T-helper 1 cell treated with Interleukin-12 subunit alpha and Interleukin-12 subunit beta and Interleukin-4 antibody, amounts not matched to agents 30 μg/mL and 1 μg/mL, for 36 hours (primary cell): ENCODE data around the gene STK33.

ENCODE experiments used
- H3K27ac Mint-ChIP-seq: one replicate; pipeline ENCODE4 v1.8.0; 2021; ENCODE audit warnings: mild to moderate bottlenecking, mixed read lengths
- H3K27me3 Mint-ChIP-seq: one replicate; pipeline ENCODE4 v1.8.0; 2021; ENCODE audit warnings: low read depth, mixed read lengths
- H3K36me3 Mint-ChIP-seq: one replicate; pipeline ENCODE4 v1.8.0; 2021; ENCODE audit warnings: low read depth, mixed read lengths
- H3K4me1 Mint-ChIP-seq: one replicate; pipeline ENCODE4 v1.8.0; 2021; ENCODE audit warnings: low read depth, mixed read lengths
- H3K4me3 Mint-ChIP-seq: one replicate; pipeline ENCODE4 v1.8.0; 2021; ENCODE audit warnings: mild to moderate bottlenecking, moderate library complexity, mixed read lengths
- H3K9me3 Mint-ChIP-seq: one replicate; pipeline ENCODE4 v1.8.0; 2021; ENCODE audit warnings: mixed read lengths

STK33 gene

GRCh38 chr11:8360086-8360828 is 233.8 kb downstream of the STK33 start:
- H3K9me3 Mint-ChIP-seq, result no peaks in the 10 kb centered on the region
- no peaks in the 10 kb centered on the region for H3K36me3 Mint-ChIP-seq
- H3K4me1 Mint-ChIP-seq, result no peaks in the 10 kb centered on the region
- no peak overlapping the region for H3K27ac Mint-ChIP-seq
- no peak overlapping the region for H3K4me3 Mint-ChIP-seq
- H3K27me3 Mint-ChIP-seq, result peaks cover 3% of the 10 kb centered on the region

DNA sequence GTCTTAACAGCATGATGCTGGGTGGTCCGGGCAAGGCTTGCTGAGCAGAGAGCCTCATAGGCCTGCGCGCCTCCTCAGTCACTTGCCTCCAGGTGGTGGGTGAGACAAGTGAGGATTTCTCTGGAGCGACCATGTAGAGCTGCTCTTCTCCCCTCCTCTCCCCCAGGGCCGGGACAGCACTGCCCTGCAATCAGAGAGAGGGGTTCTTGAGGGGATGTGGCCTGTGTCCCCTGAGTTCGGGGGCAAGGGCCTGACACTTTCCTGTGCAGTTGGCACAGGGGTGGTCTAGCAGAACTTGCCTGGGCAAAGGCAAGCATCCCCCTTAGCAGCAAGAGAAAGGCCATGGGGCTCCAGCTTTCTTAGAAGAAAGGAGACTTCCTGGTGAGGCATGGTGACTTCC is 234.5 kb downstream of the STK33 start:
- no peaks in the 10 kb centered on the region for H3K9me3 Mint-ChIP-seq
- H3K36me3 Mint-ChIP-seq, result no peaks in the 10 kb centered on the region
- H3K4me1 Mint-ChIP-seq, result no peaks in the 10 kb centered on the region
- H3K4me3 Mint-ChIP-seq, result no peak overlapping the region
- H3K27me3 Mint-ChIP-seq, result peaks cover 9% of the 10 kb centered on the region
- no peak overlapping the region for H3K27ac Mint-ChIP-seq

DNA sequence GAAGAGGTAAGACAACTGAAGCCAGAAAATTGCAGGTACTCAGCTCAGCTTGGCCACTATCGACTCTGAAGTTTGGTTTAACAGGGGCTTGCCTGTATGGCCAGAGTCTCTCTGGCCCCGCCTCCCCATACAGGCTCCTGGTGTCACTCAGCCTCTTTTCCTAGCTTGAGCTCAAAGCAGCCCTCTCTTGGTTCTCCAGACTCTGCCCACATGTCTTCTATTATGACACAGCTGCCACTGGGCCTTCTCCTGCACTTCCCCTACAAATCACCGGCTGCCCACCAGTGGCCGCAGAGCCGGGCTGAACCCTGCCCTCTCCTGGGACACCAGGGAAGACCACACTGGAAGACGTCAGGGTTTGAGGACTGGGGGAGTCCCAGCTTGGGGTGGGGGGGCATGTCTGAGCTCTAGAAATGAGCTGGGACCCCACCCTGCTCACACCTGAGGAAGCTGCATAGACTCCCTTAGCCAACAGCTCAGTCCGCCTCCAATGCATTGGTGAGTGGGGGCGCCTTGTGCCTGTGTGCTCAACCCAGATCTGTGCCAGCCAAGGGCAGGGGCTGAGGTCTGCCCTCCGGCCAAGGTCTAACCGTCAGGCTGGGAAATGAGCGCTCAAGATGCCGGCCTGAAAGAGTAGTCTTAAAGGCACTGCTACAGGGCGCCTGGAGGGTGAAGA is 236.0 kb downstream of the STK33 start:
- H3K4me3 Mint-ChIP-seq, result no peak overlapping the region
- peaks cover 12% of the 10 kb centered on the region for H3K27me3 Mint-ChIP-seq
- H3K27ac Mint-ChIP-seq, result no peak overlapping the region
- no peaks in the 10 kb centered on the region for H3K9me3 Mint-ChIP-seq
- no peaks in the 10 kb centered on the region for H3K4me1 Mint-ChIP-seq
- no peaks in the 10 kb centered on the region for H3K36me3 Mint-ChIP-seq

- H3K36me3 Mint-ChIP-seq, result no peaks in the 10 kb centered on the region
- no peak overlapping the region for H3K27ac Mint-ChIP-seq
- no peak overlapping the region for H3K4me3 Mint-ChIP-seq
- no peaks in the 10 kb centered on the region for H3K9me3 Mint-ChIP-seq
- H3K27me3 Mint-ChIP-seq, result peaks cover 12% of the 10 kb centered on the region
- no peaks in the 10 kb centered on the region for H3K4me1 Mint-ChIP-seq
These were observed 236.5 kb downstream of the STK33 start for GRCh38 chr11:8357505-8357888.

GRCh38 chr11:8356721-8357504 is 237.1 kb downstream of the STK33 start:
- no peaks in the 10 kb centered on the region for H3K9me3 Mint-ChIP-seq
- no peak overlapping the region for H3K4me3 Mint-ChIP-seq
- peaks cover 12% of the 10 kb centered on the region for H3K27me3 Mint-ChIP-seq
- H3K36me3 Mint-ChIP-seq, result no peaks in the 10 kb centered on the region
- H3K27ac Mint-ChIP-seq, result no peak overlapping the region
- no peaks in the 10 kb centered on the region for H3K4me1 Mint-ChIP-seq

- Mint-ChIP-seq H3K36me3 (no peaks in the 10 kb centered on the region), H3K27me3 (peaks cover 12% of the 10 kb centered on the region), H3K4me1 (no peaks in the 10 kb centered on the region), H3K9me3 (no peaks in the 10 kb centered on the region), H3K27ac (no peak overlapping the region), H3K4me3 (no peak overlapping the region)
These were observed 237.8 kb downstream of the STK33 start for GRCh38 chr11:8356216-8356615.

DNA sequence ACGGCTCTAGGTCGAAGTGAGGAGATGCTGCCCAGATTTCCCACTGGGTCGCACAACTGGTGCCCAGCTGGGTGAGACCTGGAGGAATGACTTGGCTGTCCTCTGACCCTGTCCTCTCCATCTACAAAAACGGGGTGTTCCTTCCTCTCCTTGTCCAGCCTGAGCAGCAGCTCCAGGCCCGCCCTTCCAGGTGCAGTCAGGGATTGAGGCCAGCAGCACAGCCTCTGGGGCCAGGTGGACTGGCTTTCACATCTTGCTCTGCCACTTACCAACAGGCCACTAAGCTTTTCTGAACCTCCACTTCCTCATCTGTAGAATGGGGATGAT is 238.6 kb downstream of the STK33 start:
- Mint-ChIP-seq H3K9me3 (no peaks in the 10 kb centered on the region), H3K27me3 (peaks cover 12% of the 10 kb centered on the region), H3K4me1 (no peaks in the 10 kb centered on the region), H3K36me3 (no peaks in the 10 kb centered on the region), H3K27ac (no peak overlapping the region), H3K4me3 (no peak overlapping the region)

GRCh38 chr11:8354622-8355415 is 239.2 kb downstream of the STK33 start:
- no peaks in the 10 kb centered on the region for H3K4me1 Mint-ChIP-seq
- peaks cover 12% of the 10 kb centered on the region for H3K27me3 Mint-ChIP-seq
- H3K36me3 Mint-ChIP-seq, result no peaks in the 10 kb centered on the region
- no peaks in the 10 kb centered on the region for H3K9me3 Mint-ChIP-seq
- no peak overlapping the region for H3K4me3 Mint-ChIP-seq
- H3K27ac Mint-ChIP-seq, result no peak overlapping the region

GRCh38 chr11:8352876-8353505 is 241.0 kb downstream of the STK33 start:
- no peak overlapping the region for H3K4me3 Mint-ChIP-seq
- peaks cover 12% of the 10 kb centered on the region for H3K27me3 Mint-ChIP-seq
- no peaks in the 10 kb centered on the region for H3K36me3 Mint-ChIP-seq
- no peaks in the 10 kb centered on the region for H3K4me1 Mint-ChIP-seq
- H3K9me3 Mint-ChIP-seq, result no peaks in the 10 kb centered on the region
- no peak overlapping the region for H3K27ac Mint-ChIP-seq

DNA sequence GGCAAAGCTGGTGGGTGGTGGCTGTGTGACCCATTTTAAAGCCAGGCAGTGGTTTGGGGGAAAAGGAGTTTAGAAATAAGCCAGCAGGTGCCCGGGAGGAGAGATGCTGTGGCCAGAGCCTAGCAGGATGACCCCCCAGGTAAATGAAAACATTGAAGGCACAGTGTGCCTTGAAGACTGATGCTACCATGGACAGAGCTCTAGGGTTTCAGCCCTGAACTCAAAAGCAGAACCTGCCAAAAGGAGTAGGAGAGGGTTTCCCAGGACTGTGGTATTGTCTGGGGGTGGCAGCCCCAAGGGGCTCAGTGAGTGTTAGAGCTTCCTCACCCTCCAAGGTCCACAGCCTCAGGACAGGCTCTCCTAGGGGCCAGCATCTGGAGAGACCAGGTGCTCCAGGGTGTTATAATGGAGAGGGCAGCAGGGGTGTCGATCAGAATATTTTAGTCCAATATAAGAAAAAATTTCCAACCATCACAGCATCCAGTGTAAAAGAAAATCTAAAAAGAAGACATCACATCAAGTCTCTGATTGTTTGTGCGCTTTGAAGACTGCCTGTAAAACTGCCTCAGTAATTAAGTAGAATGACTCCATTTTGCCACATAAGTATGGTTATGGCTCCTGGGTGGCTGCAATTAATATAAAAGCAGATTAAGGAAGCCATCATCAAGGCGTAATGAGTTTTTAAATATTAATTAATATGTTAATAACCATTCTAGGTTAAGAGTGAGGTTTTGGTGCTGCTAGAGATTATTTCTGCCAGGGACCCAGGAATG is 241.7 kb downstream of the STK33 start:
- Mint-ChIP-seq H3K9me3 (no peaks in the 10 kb centered on the region), H3K4me1 (no peaks in the 10 kb centered on the region), H3K27me3 (peaks cover 12% of the 10 kb centered on the region), H3K27ac (no peak overlapping the region), H3K4me3 (no peak overlapping the region), H3K36me3 (no peaks in the 10 kb centered on the region)

- Mint-ChIP-seq H3K9me3 (no peaks in the 10 kb centered on the region), H3K27ac (no peak overlapping the region), H3K4me1 (no peaks in the 10 kb centered on the region)
These were observed 242.8 kb downstream of the STK33 start for GRCh38 chr11:8351223-8351622.

GRCh38 chr11:8347978-8348377 is 246.1 kb downstream of the STK33 start:
- no peak overlapping the region for H3K27ac Mint-ChIP-seq
- no peaks in the 10 kb centered on the region for H3K27me3 Mint-ChIP-seq
- no peak overlapping the region for H3K4me3 Mint-ChIP-seq
- H3K36me3 Mint-ChIP-seq, result no peaks in the 10 kb centered on the region
- peaks cover 2% of the 10 kb centered on the region for H3K4me1 Mint-ChIP-seq
- H3K9me3 Mint-ChIP-seq, result no peaks in the 10 kb centered on the region

More at GRCh38 chr11:8351223-8351622, 242.8 kb downstream of the STK33 start:
- H3K27me3 Mint-ChIP-seq, result peaks cover 12% of the 10 kb centered on the region
- no peak overlapping the region for H3K4me3 Mint-ChIP-seq
- H3K36me3 Mint-ChIP-seq, result no peaks in the 10 kb centered on the region

- Mint-ChIP-seq H3K4me3 (no peak overlapping the region), H3K27ac (no peak overlapping the region), H3K9me3 (no peaks in the 10 kb centered on the region), H3K27me3 (no peaks in the 10 kb centered on the region), H3K36me3 (no peaks in the 10 kb centered on the region), H3K4me1 (peaks cover 2% of the 10 kb centered on the region)
These were observed 247.8 kb downstream of the STK33 start for GRCh38 chr11:8346157-8346755.
